Neural cell (in vitro differentiated cells): ENCODE measurements around the gene MAP2K4. TPM values are rescaled to one million over a fixed set of nuclear protein-coding genes. Genes with fewer than 3 reads are reported as not detected.

Experiments
- H2AFZ ChIP-seq: fragments of 200-600, 300-800 bp; sonication (generic), shearing (Covaris generic); 2 replicates; pipeline ENCODE4 v1.6.0; 2014; ENCODE audit warnings: low read depth, mild to moderate bottlenecking, antibody characterized with exemption, low read length, moderate library complexity
- H3F3A ChIP-seq: fragments of 200-600 bp; shearing (Covaris generic); 2 replicates; pipeline ENCODE4 v1.6.1; 2016; ENCODE audit warnings: mild to moderate bottlenecking, moderate library complexity, mixed read lengths, antibody characterized with exemption, low read length; ENCODE audit not compliant: insufficient read depth, poor library complexity, severe bottlenecking
- H3K27ac ChIP-seq: fragments of 200-600, 300-800 bp; sonication (generic), shearing (Covaris generic); 2 replicates; pipeline ENCODE4 v1.5.1; 2014; ENCODE audit warnings: mild to moderate bottlenecking, low read length, moderate library complexity
- H3K27me3 ChIP-seq: fragments of 300-800, 200-600 bp; sonication (generic), shearing (Covaris generic); 2 replicates; pipeline ENCODE4 v1.6.0; 2014; ENCODE audit warnings: mild to moderate bottlenecking, low read depth, low read length, moderate library complexity; ENCODE audit not compliant: insufficient read depth
- H3K36me3 ChIP-seq: fragments of 300-800, 200-600 bp; sonication (generic), shearing (Covaris generic); 2 replicates; pipeline ENCODE4 v1.5.1; 2014; ENCODE audit warnings: mild to moderate bottlenecking, antibody characterized with exemption, low read length, moderate library complexity; ENCODE audit not compliant: insufficient read depth
- H3K4me2 ChIP-seq: fragments of 300-800, 200-600 bp; sonication (generic), shearing (Covaris generic); 2 replicates; pipeline ENCODE4 v1.6.0; 2014; ENCODE audit warnings: mild to moderate bottlenecking, low read length
- H3K4me3 ChIP-seq: fragments of 300-800, 200-600 bp; sonication (generic), shearing (Covaris generic); 2 replicates; pipeline ENCODE4 v1.5.1; 2014; ENCODE audit warnings: mild to moderate bottlenecking, low read length, moderate library complexity
- H3K79me2 ChIP-seq: fragments of 200-600 bp; shearing (Covaris generic); replicated peaks from 2 replicates; pipeline ENCODE4 v1.6.0; 2014; ENCODE audit warnings: mild to moderate bottlenecking, low read length, moderate library complexity; ENCODE audit not compliant: insufficient read depth
- H3K9ac ChIP-seq: fragments of 300-800, 200-600 bp; sonication (generic), shearing (Covaris generic); 2 replicates; pipeline ENCODE4 v1.6.1; 2016; ENCODE audit warnings: mild to moderate bottlenecking, low read length, mixed read lengths
- H3K9me2 ChIP-seq: fragments of 200-600 bp; shearing (Covaris generic); 2 replicates; pipeline ENCODE4 v1.6.1; 2016; ENCODE audit warnings: mild to moderate bottlenecking, low read length, mixed read lengths; ENCODE audit not compliant: insufficient read depth
- H3K9me3 ChIP-seq: fragments of 200-600, 300-800 bp; sonication (generic), shearing (Covaris generic); 2 replicates; pipeline ENCODE4 v1.6.1; 2016; ENCODE audit warnings: mild to moderate bottlenecking, mixed run types, low read length, moderate library complexity, mixed read lengths
- H4K20me1 ChIP-seq: fragments of 200-600 bp; shearing (Covaris generic); 2 replicates; pipeline ENCODE4 v1.6.1; 2016; ENCODE audit warnings: mild to moderate bottlenecking, mixed run types; ENCODE audit not compliant: insufficient read depth
- CTCF ChIP-seq: fragments of 450-650 bp; IDR thresholded peaks from 2 replicates; pipeline ENCODE4 v1.5.1; 2014; ENCODE audit warnings: antibody characterized with exemption, mild to moderate bottlenecking, moderate library complexity; ENCODE audit not compliant: poor library complexity, severe bottlenecking
- EP300 ChIP-seq: fragments of 450-650 bp; conservative IDR thresholded peaks from 2 replicates; pipeline ENCODE4 v1.6.1; 2014; ENCODE audit warnings: antibody characterized with exemption, mild to moderate bottlenecking, moderate library complexity; ENCODE audit not compliant: poor library complexity, severe bottlenecking
- EZH2 ChIP-seq: fragments of 200-600, 300-800 bp; shearing (Covaris generic), sonication (generic); IDR thresholded peaks from 2 replicates; pipeline ENCODE4 v1.6.1; 2014; ENCODE audit warnings: antibody characterized with exemption, low read length, borderline replicate concordance, mild to moderate bottlenecking; ENCODE audit not compliant: insufficient read depth, poor library complexity, severe bottlenecking
- MXI1 ChIP-seq: fragments of 450-650 bp; conservative IDR thresholded peaks from 2 replicates; pipeline ENCODE4 v1.6.1; 2014; ENCODE audit warnings: antibody characterized with exemption, mild to moderate bottlenecking; ENCODE audit not compliant: poor library complexity, severe bottlenecking
- POLR2AphosphoS5 ChIP-seq: IDR thresholded peaks from 2 replicates; pipeline ENCODE4 v1.6.1; 2012
- RAD21 ChIP-seq: fragments of 450-650 bp; conservative IDR thresholded peaks from 2 replicates; pipeline ENCODE4 v1.6.1; 2014; ENCODE audit warnings: antibody characterized with exemption, mild to moderate bottlenecking, moderate library complexity
- REST ChIP-seq: IDR thresholded peaks from 2 replicates; pipeline ENCODE4 v1.6.1; 2012; ENCODE audit warnings: borderline replicate concordance
- SMC3 ChIP-seq: fragments of 450-650 bp; conservative IDR thresholded peaks from 2 replicates; pipeline ENCODE4 v1.6.1; 2014; ENCODE audit warnings: antibody characterized with exemption, mild to moderate bottlenecking, moderate library complexity; ENCODE audit not compliant: poor library complexity
- TAF1 ChIP-seq: IDR thresholded peaks from 2 replicates; pipeline ENCODE4 v1.6.1; 2012; ENCODE audit warnings: low read depth
- polyA plus RNA-seq: library from polyadenylated mRNA; depleted of rRNA; stranded (reverse); fragments of >200 nt; gene quantifications from 2 replicates; pipeline ENCODE4 v1.2.3, GENCODE V29; 2014

The MAP2K4 gene
- polyA plus RNA-seq, 1 donor from 2014 or later, result 78.4 TPM

- Histone ChIP-seq H3K9me3 (no peaks in the 10 kb centered on the region), H3K79me2 (peaks cover 8% of the 10 kb centered on the region), H3K4me3 (no peak overlapping the region), H4K20me1 (no peaks in the 10 kb centered on the region), H3K9ac (no peak overlapping the region), H2AFZ (no peak overlapping the region), H3K27ac (no peak overlapping the region), H3F3A (no peaks in the 10 kb centered on the region), H3K36me3 (no peaks in the 10 kb centered on the region), H3K4me2 (no peak overlapping the region), H3K9me2 (no peaks in the 10 kb centered on the region), H3K27me3 (no peaks in the 10 kb centered on the region)
- TF ChIP-seq EZH2 (no peak), RAD21 (no peak), SMC3 (no peak), POLR2AphosphoS5 (no peak), TAF1 (no peak), CTCF (no peak), REST (no peak), EP300 (no peak), MXI1 (no peak)
Measured at GRCh38 chr17:11999696-12000095, 21.0 kb upstream of the MAP2K4 start.

GRCh38 chr17:12007466-12007865 is 13.2 kb upstream of the MAP2K4 start:
- H3F3A ChIP-seq, result no peaks in the 10 kb centered on the region
- H3K4me3 ChIP-seq, result no peak overlapping the region
- H2AFZ ChIP-seq, result no peak overlapping the region
- H3K79me2 ChIP-seq, result no peaks in the 10 kb centered on the region
- H3K27me3 ChIP-seq, result no peaks in the 10 kb centered on the region
- H3K4me2 ChIP-seq, result no peak overlapping the region
- no peak overlapping the region for H3K27ac ChIP-seq
- H4K20me1 ChIP-seq, result no peaks in the 10 kb centered on the region
- no peak overlapping the region for H3K9ac ChIP-seq
- no peaks in the 10 kb centered on the region for H3K9me3 ChIP-seq
- H3K9me2 ChIP-seq, result no peaks in the 10 kb centered on the region
- H3K36me3 ChIP-seq, result no peaks in the 10 kb centered on the region
- TF ChIP-seq EZH2 (no peak), MXI1 (no peak), EP300 (no peak), REST (no peak), RAD21 (no peak), CTCF (no peak), TAF1 (no peak), POLR2AphosphoS5 (no peak), SMC3 (no peak)
